ENCODE measurements around the gene GJD2. TPM values are rescaled to one million over a fixed set of nuclear protein-coding genes. Genes with fewer than 3 reads are reported as not detected.

Gene GJD2
- total RNA-seq, 2 donors from 2014 or later, result not detected

DNA sequence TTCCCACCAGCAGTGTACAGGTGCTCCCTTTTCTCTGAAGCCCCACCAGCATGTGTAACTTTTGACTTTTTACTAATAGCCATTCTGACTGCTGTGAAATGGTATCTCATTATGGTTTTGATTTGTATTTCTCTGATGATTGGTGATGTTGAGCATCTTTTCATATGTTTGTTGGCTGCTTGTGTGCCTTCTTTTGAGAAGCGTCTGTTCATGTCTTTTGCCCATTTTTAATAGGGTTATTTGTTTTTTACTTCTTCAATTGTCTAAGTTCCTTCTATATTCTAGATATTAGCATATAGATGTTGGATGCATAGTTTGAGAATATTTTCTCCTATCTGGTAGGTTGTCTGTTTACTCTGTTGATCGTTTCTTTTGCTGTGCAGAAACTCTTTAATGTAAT lies 25.9 kb upstream of the GJD2 start:
- intact Hi-C loops (cut with DNase I, micrococcal nuclease), result no loop called here
- ATAC-seq, result no peak
- no peak for DNase-seq

GRCh38 chr15:34776606-34777105 lies 21.9 kb upstream of the GJD2 start:
- DNase-seq (no peak), ATAC-seq (no peak)
- intact Hi-C loops (cut with DNase I, micrococcal nuclease), result no loop called here

DNA sequence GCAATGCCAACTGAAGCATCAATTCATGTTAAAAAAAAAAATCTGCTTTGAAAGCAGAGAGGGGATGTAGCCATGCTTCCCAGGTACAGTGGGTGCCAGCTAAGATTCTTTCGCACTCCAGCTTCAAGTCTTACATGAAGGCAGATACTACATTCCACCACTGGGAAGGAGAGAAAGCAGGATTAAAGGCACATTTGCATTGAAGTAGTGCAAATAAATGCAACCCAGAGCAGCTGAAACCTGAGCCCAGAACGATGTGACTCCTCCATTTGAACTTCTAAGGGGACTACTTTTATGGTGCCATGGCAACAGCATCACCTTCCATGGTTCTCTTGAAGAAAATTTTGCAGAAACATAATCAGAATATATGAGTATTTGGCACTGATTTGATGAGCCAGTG lies 19.1 kb upstream of the GJD2 start:
- ATAC-seq, result no peak
- no peak for DNase-seq
- intact Hi-C loops (cut with DNase I, micrococcal nuclease), result no loop called here

DNA sequence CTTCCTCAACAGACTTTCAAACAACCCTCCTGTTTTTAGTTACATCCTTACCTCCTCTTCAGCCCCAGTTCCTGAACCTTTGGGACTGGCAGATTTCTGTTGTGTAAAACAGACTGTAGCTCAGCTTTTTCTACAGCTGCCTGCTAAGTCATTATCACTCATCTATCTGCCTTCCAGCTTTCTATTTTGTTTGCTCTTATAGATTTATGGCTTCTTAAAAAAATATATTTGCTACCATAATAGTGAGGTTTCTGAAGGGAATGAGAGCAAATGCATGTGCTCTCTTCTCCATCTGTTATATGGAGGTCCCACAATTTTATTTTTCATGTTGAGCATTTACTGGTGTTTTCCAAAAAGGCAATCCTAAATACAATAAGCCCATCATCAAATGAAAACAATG lies 18.2 kb upstream of the GJD2 start:
- DNase-seq, result no peak
- ATAC-seq, result no peak
- intact Hi-C loops (cut with DNase I, micrococcal nuclease), result no loop called here

DNA sequence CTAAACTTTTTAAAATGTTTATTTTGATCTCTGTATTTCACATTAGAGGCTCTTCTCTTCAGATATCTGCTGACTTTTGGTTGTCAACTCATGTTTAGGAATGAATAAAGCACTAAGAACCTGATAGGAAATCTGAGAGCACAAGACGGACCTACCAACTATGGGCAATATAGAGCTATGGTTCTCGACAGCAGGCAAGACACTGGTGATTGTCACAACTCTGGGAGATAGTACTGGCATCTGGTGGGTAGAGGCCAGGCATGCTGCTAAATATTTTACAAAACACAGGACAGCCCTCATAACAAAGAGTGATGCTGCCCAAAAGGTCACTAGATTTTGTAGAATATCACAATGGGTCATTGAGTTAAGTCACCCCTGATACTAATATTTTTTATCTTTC lies 17.5 kb upstream of the GJD2 start:
- DNase-seq, result no peak
- intact Hi-C loops (cut with DNase I, micrococcal nuclease), result no loop called here
- no peak for ATAC-seq

DNA sequence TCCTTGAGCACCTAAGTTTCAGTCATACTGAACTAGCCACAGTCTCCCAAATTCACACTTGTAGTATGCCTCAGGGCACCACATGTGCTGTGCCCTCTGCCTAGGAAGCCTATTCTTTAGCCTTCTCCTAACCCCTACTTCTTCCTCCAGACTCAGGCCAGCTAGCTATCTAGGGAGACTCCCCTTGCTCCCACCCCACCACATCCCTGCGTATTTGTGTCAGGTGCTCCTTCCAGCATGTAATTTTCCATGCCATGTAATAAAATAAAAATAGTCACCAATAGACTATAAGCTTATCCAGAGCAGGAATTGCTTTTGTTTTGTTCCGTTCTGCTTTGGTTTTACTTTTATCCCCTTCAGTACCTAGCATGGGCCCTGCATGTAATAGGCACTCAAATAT lies 14.9 kb upstream of the GJD2 start:
- ATAC-seq, result no peak
- intact Hi-C loops (cut with DNase I, micrococcal nuclease), result no loop called here

GRCh38 chr15:34768530-34768929 lies 13.7 kb upstream of the GJD2 start:
- no peak for ATAC-seq
- DNase-seq, result no peak
- intact Hi-C loops (cut with DNase I, micrococcal nuclease), result no loop called here

More for the DNA sequence above, 14.9 kb upstream of the GJD2 start:
- no peak for DNase-seq

DNA sequence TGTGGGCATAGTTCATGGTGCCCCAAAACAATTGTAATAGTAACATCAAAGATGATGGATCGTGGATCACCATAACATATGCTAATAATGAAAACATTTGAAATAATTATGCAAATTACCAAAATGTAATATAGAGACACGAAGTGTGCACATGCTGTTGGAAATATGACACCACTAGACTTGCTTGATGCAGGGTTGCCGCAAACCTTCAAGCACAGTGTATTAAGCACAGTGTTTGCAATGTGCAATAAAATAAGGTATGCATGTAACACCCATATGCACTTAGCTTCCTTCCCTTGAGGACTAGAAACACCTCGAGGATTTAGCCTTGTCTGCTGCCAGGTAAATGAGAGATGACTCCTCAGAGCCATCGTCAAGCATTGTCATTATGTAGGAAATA lies 10.9 kb upstream of the GJD2 start:
- no peak for ATAC-seq
- no peak for DNase-seq
- intact Hi-C loops (cut with DNase I, micrococcal nuclease), result no loop called here

DNA sequence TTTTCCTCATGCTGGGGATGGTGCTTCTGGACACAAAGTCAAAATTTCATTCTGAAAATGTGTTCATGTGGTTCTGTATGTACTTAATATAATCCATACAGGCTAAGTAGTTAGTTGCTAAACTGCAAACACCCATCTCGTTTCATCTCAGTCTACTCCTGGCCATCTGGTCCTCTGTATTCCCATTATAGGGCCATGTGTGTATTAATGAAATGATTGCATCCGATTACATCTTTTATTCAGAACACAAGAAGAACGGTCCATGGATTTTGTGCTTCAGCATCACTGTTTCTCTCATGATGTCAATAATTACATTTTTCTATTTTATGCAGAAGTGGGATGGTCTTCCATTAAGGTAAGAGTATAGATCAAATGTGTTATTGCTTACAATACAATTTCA lies 6.1 kb upstream of the GJD2 start:
- intact Hi-C loops (cut with DNase I, micrococcal nuclease), result no loop called here
- ATAC-seq (no peak), DNase-seq (no peak)

DNA sequence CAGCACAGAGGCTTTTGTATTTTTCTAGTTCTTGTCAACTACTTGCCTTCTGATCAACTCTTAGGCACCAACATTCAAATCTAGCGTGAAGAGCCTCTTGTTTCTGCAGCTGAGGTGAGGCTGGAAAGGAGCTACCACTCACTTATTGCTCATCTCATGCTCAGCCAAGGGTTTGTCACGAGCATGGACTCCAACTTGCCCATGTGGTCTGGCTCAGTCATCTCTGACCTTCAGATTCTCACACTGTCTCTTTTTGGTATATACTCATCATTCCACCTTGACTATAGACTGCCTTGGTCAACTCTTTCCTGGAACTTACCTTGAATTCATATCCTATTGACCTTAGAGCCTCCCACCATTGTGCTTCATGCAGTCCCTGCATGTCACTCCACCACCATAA lies 5.2 kb upstream of the GJD2 start:
- no peak for DNase-seq
- no peak for ATAC-seq
- intact Hi-C loops (cut with DNase I, micrococcal nuclease), result no loop called here

DNA sequence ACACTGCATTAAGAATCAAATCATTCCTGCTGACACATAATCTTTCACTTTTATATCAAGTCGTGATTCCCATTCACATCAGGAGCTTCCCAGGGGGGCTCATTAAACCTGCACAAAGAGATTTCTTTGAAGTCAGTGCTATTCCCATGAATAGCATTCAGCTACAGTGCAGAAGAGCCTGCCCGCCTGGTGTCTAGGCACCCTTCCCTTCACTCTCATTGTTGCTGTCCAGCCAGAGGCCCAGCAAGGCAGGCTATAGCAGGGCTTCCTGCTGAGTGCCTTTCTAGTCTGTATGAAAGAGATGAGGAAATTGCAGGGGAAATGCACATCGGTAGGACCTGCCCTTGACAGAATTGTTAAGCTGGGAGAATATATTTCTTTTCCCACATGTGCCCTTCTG lies 4.5 kb upstream of the GJD2 start:
- DNase-seq (no peak), ATAC-seq (no peak)
- intact Hi-C loops (cut with DNase I, micrococcal nuclease), result no loop called here

DNA sequence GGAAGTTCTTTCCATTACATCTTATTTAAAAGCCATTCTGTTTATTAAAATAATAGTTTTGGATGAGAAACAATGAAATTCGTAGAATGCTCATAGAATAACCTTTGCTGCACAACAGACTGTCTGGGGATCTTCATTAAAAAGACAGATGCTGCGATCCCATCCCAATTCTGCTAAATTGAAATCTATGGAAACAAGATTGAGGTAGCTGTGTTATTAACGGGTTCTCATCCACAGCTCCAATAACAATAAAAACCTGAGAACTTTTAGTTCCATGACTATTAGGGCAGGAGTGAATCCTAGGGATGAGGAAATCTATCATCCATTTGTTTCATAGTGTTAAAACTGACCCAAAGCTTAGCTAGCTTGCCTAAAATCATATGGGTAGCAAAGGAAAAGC lies 2.5 kb upstream of the GJD2 start:
- intact Hi-C loops (cut with DNase I, micrococcal nuclease), result no loop called here
- ATAC-seq (no peak), DNase-seq (no peak)

DNA sequence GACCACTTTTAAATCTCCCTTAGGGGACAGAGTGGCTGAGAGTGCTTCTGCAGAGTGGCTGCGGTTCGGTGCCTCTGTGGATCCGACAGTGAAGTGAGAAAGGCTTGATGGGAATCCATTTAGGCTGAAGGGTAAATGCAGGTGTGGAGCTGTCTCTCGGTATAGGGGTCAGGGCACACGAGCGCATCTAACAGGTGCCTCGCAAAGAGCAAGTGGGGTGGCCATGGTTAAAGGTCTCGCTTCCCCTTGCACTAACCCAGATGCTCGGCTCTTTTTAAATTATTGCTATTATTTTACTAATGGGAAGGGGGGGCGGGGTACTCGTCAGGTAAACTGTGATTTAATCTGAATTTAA lies 598 bp upstream of the GJD2 start:
- DNase-seq (no peak), ATAC-seq (no peak)
- intact Hi-C loops (cut with DNase I, micrococcal nuclease), result no loop called here

DNA sequence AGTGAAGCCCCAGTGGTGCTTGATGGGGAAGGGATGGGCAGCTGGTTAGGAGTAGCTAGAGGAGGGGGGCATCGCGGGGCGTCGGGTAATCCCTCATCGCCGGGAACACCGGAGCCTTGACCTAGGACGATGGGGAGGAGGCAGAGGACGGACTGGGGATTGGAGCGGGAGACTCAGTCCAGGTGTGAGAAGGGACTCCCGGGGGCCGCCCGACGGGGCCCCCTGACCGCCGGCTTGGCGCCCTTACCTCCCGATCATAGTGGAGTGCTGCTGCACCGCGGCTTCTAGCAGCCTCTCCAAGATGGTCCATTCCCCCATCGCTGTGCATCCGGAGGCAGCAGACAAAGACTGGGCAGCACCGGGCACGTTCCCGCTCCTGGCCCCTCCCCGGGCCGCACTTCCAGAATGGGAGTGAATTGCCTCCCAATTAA lies 612 bp downstream of the GJD2 start:
- no peak for ATAC-seq
- DNase-seq, result no peak
- intact Hi-C loops (cut with DNase I, micrococcal nuclease), result no loop called here

- intact Hi-C loops (cut with DNase I, micrococcal nuclease), result no loop called here
- DNase-seq (no peak), ATAC-seq (no peak)
These were observed 1.4 kb downstream of the GJD2 start for GRCh38 chr15:34753236-34753894.

DNA sequence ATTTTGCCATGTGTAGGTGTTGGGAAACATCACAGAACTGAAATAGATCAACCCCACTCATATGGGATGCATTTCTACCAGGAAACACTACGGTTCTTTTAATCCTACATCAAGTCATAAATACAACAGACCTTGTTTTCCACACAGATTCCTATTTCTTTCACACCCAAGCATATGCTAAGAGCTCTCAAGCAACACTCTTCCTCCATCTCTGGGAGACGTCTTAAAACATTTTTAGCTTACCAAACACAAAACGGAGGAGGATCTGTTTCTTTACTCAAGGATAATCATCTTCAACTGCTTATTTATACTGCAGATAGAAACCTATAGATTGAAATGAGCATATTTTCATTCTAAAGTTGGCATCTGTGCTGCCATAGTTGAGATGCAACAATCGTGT lies 5.1 kb downstream of the GJD2 start:
- intact Hi-C loops (cut with DNase I, micrococcal nuclease), result no loop called here
- ATAC-seq, result no peak
- no peak for DNase-seq

GRCh38 chr15:34739346-34739745 lies 15.5 kb downstream of the GJD2 start:
- DNase-seq (no peak), ATAC-seq (no peak)
- intact Hi-C loops (cut with DNase I, micrococcal nuclease), result no loop called here

DNA sequence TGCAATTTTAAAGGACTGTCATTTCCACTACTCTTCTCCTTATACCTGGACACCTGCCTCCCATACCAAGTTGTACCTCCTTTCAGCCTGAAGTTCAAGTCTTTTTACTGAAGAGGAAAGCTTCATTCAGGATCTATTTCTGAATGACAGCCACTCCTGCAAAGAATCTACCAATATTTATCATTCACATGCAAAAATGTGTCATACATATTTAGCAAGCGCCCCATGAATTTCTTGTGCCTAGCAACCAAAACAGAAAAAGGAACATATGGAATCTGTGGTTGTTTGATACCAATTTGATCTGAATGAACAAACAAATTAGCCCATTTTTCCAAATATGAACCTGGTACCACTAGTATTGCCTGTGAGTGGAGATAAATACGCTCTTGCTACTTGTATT lies 16.8 kb downstream of the GJD2 start:
- DNase-seq (no peak), ATAC-seq (no peak)
- intact Hi-C loops (cut with DNase I, micrococcal nuclease), result no loop called here

DNA sequence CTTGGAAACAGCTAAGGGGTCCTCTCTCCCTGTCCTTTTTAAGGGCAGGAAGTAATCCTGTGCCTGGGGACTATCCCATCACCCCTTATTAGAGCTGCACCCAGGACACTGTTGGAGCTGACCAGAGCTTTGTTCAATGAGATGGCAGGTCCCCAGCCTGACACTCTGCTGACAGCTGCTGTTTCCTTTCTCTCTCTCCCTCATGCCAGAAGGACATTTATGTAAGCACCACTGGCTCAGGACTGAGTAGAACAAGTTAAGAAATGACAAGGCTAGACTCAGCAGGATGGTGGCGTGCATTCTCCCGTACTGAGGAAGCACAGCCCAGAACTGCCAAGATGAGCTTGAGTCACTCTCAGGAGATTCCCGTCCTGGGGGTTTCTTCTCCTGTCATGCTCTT lies 17.3 kb downstream of the GJD2 start:
- no peak for ATAC-seq
- intact Hi-C loops (cut with DNase I, micrococcal nuclease), result no loop called here
- DNase-seq, result no peak

GRCh38 chr15:34734303-34734702 lies 20.5 kb downstream of the GJD2 start:
- intact Hi-C loops (cut with DNase I, micrococcal nuclease), result no loop called here

GRCh38 chr15:34733621-34734020 lies 21.2 kb downstream of the GJD2 start:
- DNase-seq, result no peak
- no peak for ATAC-seq
- intact Hi-C loops (cut with DNase I, micrococcal nuclease), result no loop called here

More at GRCh38 chr15:34734303-34734702, 20.5 kb downstream of the GJD2 start:
- ATAC-seq (no peak), DNase-seq (no peak)
